Measurements from ENCODE around the gene MYH7. TPM values are rescaled to one million over a fixed set of nuclear protein-coding genes. Genes with fewer than 3 reads are reported as not detected.
A peak's percentile ranks its signal among the peaks of the same experiment; 100 is the strongest.
"Not testable (repeated sequence)": the region's sequence is repeated elsewhere in the genome, so short reads cannot be mapped to it uniquely, and the experiment has no call there.

The MYH7 gene
- total and polyA plus RNA-seq, 8 donors = 0.03 to 2.0 (median 0.05) TPM; not detected in 1

DNA sequence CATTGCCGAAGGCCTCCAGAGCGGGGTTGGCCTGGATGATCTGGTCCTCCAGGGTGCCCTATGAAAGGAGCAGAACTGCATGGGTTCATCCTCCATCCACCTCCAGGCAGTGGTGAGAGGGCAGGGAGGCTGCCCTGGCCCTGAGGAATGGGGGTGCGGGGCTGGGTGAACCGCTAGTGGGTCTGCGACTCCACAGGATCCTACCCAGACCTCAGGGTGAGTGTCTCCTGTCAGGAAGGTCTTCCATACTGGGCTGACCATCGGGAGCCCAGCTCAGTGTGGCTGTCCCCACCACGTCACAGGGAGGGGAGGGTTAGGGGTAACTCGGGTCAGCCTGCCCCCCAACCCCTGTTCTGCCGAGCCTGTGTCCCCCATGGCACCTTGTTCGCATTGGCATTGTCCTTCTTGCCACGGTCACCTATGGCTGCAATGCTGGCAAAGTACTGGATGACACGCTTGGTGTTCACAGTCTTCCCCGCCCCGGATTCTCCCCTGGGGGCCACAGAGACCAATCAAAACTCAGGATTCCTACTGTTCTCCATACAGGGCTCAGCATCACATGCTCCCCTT is 31.0 kb downstream of the MYH7 start:
- Histone ChIP-seq H3K9me3 (no peaks in the 10 kb centered on the region), H3K36me3 (no peaks in the 10 kb centered on the region), H3K27me3 (peaks cover 0 to 36% of the 10 kb centered on the region in 2 donors), H3K4me1 (no peaks in the 10 kb centered on the region), H3K4me3 (no peak overlapping the region), H3K27ac (no peak overlapping the region)
- TF ChIP-seq, protein P1, sequence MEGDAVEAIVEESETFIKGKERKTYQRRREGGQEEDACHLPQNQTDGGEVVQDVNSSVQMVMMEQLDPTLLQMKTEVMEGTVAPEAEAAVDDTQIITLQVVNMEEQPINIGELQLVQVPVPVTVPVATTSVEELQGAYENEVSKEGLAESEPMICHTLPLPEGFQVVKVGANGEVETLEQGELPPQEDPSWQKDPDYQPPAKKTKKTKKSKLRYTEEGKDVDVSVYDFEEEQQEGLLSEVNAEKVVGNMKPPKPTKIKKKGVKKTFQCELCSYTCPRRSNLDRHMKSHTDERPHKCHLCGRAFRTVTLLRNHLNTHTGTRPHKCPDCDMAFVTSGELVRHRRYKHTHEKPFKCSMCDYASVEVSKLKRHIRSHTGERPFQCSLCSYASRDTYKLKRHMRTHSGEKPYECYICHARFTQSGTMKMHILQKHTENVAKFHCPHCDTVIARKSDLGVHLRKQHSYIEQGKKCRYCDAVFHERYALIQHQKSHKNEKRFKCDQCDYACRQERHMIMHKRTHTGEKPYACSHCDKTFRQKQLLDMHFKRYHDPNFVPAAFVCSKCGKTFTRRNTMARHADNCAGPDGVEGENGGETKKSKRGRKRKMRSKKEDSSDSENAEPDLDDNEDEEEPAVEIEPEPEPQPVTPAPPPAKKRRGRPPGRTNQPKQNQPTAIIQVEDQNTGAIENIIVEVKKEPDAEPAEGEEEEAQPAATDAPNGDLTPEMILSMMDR (IDR thresholded peaks at IDR 0.05) = no peak
- intact Hi-C loops (cut with DNase I) = no loop called here
- DNase-seq (peak in 1 of 4 donors; percentile 50), ATAC-seq (no peak)

DNA sequence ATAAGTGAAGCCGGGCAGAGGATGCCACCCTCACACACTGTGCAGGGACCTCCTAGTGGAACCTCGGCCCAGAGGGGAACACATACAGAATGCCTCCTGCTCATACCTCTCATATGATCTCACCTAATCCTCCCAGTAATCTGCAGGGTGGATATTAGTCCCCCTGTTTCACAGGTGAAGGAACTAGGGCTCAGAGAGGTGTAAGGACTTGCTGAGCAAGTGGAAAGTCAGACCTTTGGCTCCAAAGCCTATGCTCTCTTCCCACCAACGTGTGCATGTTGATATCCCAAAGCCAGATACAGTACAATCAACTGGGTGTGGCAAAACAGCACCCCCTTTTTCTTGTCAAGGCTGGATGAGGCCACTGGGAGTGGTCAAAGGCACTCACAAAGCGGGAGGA is 31.6 kb downstream of the MYH7 start:
- H3K27ac ChIP-seq = no peak overlapping the region
- H3K9me3 ChIP-seq = no peaks in the 10 kb centered on the region
- ATAC-seq (no peak), DNase-seq (no peak)
- H3K4me1 ChIP-seq = no peaks in the 10 kb centered on the region
- intact Hi-C loops (cut with DNase I) = no loop called here
- TF ChIP-seq, protein P1 (IDR thresholded peaks at IDR 0.05) = no peak
- peaks cover 0 to 36% of the 10 kb centered on the region in 2 donors for H3K27me3 ChIP-seq
- H3K36me3 ChIP-seq = no peaks in the 10 kb centered on the region
- H3K4me3 ChIP-seq = no peak overlapping the region

DNA sequence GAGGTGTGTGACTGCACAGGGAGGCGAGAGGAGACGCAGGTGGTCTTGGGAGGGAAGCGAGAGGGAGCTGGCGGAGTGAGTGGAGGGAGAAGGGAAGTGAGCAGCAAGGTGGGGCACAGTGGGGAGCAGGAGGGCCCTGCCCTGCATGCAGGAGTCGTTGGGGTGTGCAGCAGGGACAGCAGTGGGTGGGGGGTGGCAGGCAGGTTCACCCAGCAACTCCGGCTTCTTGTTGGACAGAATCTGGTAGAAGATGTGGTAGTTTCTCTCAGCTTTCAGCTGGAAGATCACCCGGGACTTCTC is 32.4 kb downstream of the MYH7 start:
- peak in 1 of 4 donors; percentile 36 for DNase-seq
- TF ChIP-seq, protein P1 (IDR thresholded peaks at IDR 0.05) = no peak
- intact Hi-C loops (cut with DNase I) = no loop called here
- H3K9me3 ChIP-seq = no peaks in the 10 kb centered on the region
- H3K27ac ChIP-seq = no peak overlapping the region
- no peak for ATAC-seq
- no peaks in the 10 kb centered on the region for H3K4me1 ChIP-seq
- no peaks in the 10 kb centered on the region for H3K36me3 ChIP-seq
- peaks cover 0 to 36% of the 10 kb centered on the region in 2 donors for H3K27me3 ChIP-seq
- H3K4me3 ChIP-seq = no peak overlapping the region

DNA sequence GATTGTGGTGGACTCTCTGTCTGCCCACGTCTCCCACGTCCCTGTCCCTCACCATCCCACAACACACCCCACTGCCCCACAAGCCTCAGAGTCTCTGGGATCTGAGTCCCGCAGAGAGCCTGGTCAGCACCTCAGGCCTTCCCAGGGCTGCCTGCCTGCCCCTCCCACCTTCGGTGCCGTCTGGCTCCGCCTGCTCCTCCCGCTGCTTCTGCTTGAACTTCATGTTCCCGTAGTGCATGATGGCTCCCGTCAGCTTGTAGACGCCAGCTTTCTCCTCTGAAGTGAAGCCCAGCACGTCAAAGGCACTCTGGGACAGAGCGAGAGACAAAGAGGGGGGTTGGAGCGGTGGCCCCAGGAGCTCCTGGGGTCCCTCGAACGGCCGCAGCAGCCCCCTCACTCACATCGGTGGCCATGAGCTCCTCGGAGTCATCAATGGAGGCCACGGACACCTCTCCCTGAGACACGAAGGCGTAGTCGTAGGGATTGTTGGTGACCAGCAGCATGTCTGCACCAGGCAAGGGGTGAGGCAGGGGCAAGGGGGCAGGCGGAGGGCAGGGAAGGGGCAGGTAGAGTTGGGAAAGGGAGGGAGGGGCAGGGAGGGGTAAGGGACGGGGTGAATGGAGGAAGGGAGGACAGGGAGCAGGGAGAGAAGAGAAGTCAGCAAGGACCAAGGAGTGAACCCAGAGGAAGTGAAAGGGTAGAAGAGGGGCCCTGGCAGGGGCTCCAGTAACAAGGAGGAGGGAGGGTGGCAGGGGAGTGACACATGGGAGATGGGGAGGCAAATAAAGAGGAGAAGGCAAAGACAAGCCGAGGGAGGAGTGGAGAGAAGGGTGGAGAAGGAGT is 32.9 kb downstream of the MYH7 start:
- ATAC-seq (no peak), DNase-seq (peak in 1 of 4 donors; percentile 61)
- no peaks in the 10 kb centered on the region for H3K36me3 ChIP-seq
- peaks cover 0 to 36% of the 10 kb centered on the region in 2 donors for H3K27me3 ChIP-seq
- H3K27ac ChIP-seq = no peak overlapping the region
- intact Hi-C loops (cut with DNase I) = no loop called here
- TF ChIP-seq, protein P1 (IDR thresholded peaks at IDR 0.05) = no peak
- H3K9me3 ChIP-seq = no peaks in the 10 kb centered on the region
- no peaks in the 10 kb centered on the region for H3K4me1 ChIP-seq
- no peak overlapping the region for H3K4me3 ChIP-seq

DNA sequence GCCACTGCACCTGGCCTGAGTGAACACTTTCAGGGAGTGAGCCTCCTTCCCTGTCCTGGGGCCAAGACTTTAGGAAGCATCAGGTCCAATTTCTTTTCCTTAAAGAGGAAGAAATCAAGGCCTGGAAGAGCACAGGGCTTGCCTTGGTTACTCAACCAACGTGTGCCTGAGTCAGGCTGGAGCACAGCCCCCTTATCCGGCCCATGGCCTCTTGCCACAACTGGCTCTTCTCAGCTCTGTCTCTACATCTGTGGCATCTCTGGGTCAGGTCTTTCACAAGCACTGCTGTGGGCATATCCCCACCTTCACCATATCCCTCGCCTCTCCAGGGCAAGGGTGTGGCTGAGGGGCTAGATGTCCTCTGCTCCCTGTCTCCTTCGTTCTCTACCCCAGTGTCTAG is 34.2 kb downstream of the MYH7 start:
- TF ChIP-seq, protein P1 (IDR thresholded peaks at IDR 0.05) = no peak
- Histone ChIP-seq H3K4me3 (no peak overlapping the region), H3K27ac (no peak overlapping the region), H3K27me3 (peaks cover 0 to 25% of the 10 kb centered on the region in 2 donors), H3K9me3 (no peaks in the 10 kb centered on the region), H3K36me3 (no peaks in the 10 kb centered on the region), H3K4me1 (no peaks in the 10 kb centered on the region)
- ATAC-seq (no peak), DNase-seq (peak in 1 of 4 donors; percentile 23)
- intact Hi-C loops (cut with DNase I) = no loop called here

DNA sequence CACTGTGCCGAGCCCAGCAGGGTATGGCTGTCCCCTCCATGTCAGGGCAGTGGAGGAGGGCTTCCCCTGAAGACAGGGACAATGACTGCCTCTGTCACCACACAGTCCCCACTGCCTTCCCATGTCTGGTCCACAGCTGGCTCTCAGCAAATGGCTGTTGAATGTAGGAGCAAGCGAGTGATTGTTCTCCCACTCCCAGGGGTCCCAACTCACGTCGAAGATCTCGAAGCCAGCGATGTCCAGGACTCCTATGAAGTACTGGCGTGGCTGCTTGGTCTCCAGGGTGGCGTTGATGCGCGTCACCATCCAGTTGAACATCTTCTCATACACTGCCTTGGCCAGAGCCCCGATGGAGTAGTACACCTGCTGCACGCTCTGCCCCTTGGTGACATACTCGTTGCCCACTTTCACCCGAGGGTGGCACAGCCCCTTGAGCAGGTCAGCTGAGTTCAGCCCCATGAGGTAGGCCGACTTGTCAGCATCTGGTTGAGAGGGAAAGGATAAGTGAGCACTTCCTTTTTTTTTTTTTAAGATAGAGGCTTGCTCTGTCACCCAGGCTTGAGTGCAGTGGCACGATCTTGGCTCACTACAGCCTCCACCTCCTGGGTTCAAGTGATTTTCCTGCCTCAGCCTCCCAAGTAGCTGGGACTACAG is 34.8 kb downstream of the MYH7 start:
- intact Hi-C loops (cut with DNase I); H3K27ac ChIP-seq; H3K4me3 ChIP-seq; ATAC-seq; H3K4me1 ChIP-seq; H3K36me3 ChIP-seq; H3K9me3 ChIP-seq: not testable (repeated sequence)
- DNase-seq = peak in 1 of 4 donors; percentile 43
- H3K27me3 ChIP-seq = peaks cover 0 to 20% of the 10 kb centered on the region in 2 donors

All from left lung (tissue), 10 donors.